HepG2 (cell line): ENCODE results near the gene INTS3.
"Not testable (repeated sequence)": the region's sequence is repeated elsewhere in the genome, so short reads cannot be mapped to it uniquely, and the experiment has no call there.

Experiments
- ARNT ChIP-seq: fragments of 450-650 bp; IDR thresholded peaks from 2 replicates; pipeline ENCODE4 v1.6.1; 2017
- ASH2L ChIP-seq: fragments of 300-600, 200-600 bp; sonication (generic); IDR thresholded peaks from 2 replicates; pipeline ENCODE4 v1.7.0; 2017; ENCODE audit warnings: low read depth, mild to moderate bottlenecking, moderate library complexity, mixed read lengths, low read length; ENCODE audit not compliant: insufficient read length
- GPN1 ChIP-seq: sonication (generic); formaldehyde crosslinking; IDR thresholded peaks from 2 replicates; pipeline ENCODE4 v1.5.1; 2020; ENCODE audit warnings: missing genetic modification reagents, borderline replicate concordance
- HNRNPUL1 ChIP-seq: fragments of 200-400 bp; formaldehyde crosslinking; IDR thresholded peaks from 2 replicates; pipeline ENCODE4 v1.6.1; 2017; ENCODE audit warnings: low read depth, mild to moderate bottlenecking, low read length, moderate library complexity
- MTA1 ChIP-seq: sonication (generic); formaldehyde crosslinking; IDR thresholded peaks from 2 replicates; pipeline ENCODE4 v1.4.0; 2020; ENCODE audit warnings: missing genetic modification reagents, mild to moderate bottlenecking, borderline replicate concordance
- NCOA1 ChIP-seq: sonication (generic); formaldehyde crosslinking; IDR thresholded peaks from 2 replicates; pipeline ENCODE4 v1.9.0; 2021; ENCODE audit warnings: missing genetic modification reagents
- SUZ12 ChIP-seq: fragments of 150-350 bp; IDR thresholded peaks from 2 replicates; pipeline ENCODE4 v1.6.1; 2014; ENCODE audit warnings: low read depth, low read length
- TBL1XR1 ChIP-seq: fragments of 150-350 bp; IDR thresholded peaks from 2 replicates; pipeline ENCODE4 v1.6.1; 2014; ENCODE audit warnings: borderline replicate concordance, low read length; ENCODE audit not compliant: partially characterized antibody
- ZNF577 ChIP-seq: sonication (generic); formaldehyde crosslinking; IDR thresholded peaks from 2 replicates; pipeline ENCODE4 v1.4.0; 2020; ENCODE audit warnings: mild to moderate bottlenecking, low read depth, missing genetic modification reagents, borderline replicate concordance
- TF ChIP-seq, protein P1 (sequence below): IDR thresholded peaks from 2 replicates; pipeline ENCODE4 v1.6.1; 2018; ENCODE audit warnings: missing genetic modification reagents, mild to moderate bottlenecking, missing compliant biosample characterization

DNA sequence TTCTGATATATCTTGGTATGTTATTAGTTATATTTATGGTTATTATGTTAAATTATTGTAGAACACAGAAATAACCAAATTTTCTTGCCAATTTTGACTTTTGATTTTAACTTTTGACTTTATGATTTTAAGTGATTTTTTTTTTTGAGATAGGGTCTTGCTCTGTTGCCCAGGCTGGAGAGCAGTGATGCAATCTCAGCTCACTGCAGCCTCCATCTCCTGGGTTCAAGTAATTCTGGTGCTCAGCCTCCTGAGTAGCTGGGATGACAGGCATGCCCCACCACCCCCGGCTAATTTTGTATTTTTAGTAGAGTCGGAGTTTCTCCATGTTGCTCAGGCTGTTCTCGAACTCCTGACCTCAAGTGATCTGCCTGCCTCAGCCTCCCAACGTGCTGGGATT lies 3.2 kb upstream of the INTS3 start:
- TF ChIP-seq NCOA1 (CRISPR knock-in tag); ASH2L; ZNF577 (CRISPR knock-in tag); ARNT; GPN1 (CRISPR knock-in tag); MTA1; SUZ12; HNRNPUL1; TBL1XR1: not testable (repeated sequence)
- TF ChIP-seq, protein P1, sequence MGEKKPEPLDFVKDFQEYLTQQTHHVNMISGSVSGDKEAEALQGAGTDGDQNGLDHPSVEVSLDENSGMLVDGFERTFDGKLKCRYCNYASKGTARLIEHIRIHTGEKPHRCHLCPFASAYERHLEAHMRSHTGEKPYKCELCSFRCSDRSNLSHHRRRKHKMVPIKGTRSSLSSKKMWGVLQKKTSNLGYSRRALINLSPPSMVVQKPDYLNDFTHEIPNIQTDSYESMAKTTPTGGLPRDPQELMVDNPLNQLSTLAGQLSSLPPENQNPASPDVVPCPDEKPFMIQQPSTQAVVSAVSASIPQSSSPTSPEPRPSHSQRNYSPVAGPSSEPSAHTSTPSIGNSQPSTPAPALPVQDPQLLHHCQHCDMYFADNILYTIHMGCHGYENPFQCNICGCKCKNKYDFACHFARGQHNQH (CRISPR knock-in tag), result not testable (repeated sequence)
